Transverse colon (tissue), 3 donors: ENCODE data around the gene CTNND2.

Experiments
- CTCF ChIP-seq, 5 experiments: fragments of 200-600 bp in 3 of 5; fragments of 450-650 bp in 2 of 5; sonication (generic) in 3 of 5; IDR thresholded peaks; 1 replicate in 2 of 5; 2 replicates in 3 of 5; pipeline ENCODE4 v1.5.1; 2016 to 2017; ENCODE audit warnings: antibody characterized with exemption in 5 of 5, inconsistent platforms in 3 of 5, mild to moderate bottlenecking in 2 of 5, moderate library complexity in 1 of 5
- EP300 ChIP-seq: sonication (generic); formaldehyde crosslinking; IDR thresholded peaks from one replicate; pipeline ENCODE4 v1.6.1; 2017; ENCODE audit warnings: antibody characterized with exemption, low read depth

GRCh38 chr5:11047030-11047429, 857.2 kb downstream of the CTNND2 start:
- no peak for TF ChIP-seq EP300
- no peak for TF ChIP-seq CTCF (IDR thresholded peaks at IDR 0.05)
